VCaP (cell line): ENCODE results near the gene SLIT1.

Experiments
- H3K27ac ChIP-seq: fragments of 450-650 bp; 2 replicates; pipeline ENCODE4 v1.5.1; 2017
- TF ChIP-seq, protein P1 (sequence below): fragments of 450-650 bp; conservative IDR thresholded peaks from 2 replicates; pipeline ENCODE4 v1.5.1; 2017; ENCODE audit warnings: mild to moderate bottlenecking, moderate library complexity

Gene SLIT1

GRCh38 chr10:96951954-96952353 is 233.8 kb downstream of the SLIT1 start:
- TF ChIP-seq, protein P1, sequence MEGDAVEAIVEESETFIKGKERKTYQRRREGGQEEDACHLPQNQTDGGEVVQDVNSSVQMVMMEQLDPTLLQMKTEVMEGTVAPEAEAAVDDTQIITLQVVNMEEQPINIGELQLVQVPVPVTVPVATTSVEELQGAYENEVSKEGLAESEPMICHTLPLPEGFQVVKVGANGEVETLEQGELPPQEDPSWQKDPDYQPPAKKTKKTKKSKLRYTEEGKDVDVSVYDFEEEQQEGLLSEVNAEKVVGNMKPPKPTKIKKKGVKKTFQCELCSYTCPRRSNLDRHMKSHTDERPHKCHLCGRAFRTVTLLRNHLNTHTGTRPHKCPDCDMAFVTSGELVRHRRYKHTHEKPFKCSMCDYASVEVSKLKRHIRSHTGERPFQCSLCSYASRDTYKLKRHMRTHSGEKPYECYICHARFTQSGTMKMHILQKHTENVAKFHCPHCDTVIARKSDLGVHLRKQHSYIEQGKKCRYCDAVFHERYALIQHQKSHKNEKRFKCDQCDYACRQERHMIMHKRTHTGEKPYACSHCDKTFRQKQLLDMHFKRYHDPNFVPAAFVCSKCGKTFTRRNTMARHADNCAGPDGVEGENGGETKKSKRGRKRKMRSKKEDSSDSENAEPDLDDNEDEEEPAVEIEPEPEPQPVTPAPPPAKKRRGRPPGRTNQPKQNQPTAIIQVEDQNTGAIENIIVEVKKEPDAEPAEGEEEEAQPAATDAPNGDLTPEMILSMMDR, result no peak
- H3K27ac ChIP-seq, result no peak overlapping the region

- TF ChIP-seq, protein P1, result no peak
- H3K27ac ChIP-seq, result no peak overlapping the region
Measured at GRCh38 chr10:96949039-96949683, 236.6 kb downstream of the SLIT1 start.
